Measurements from ENCODE around the gene RSAD1.
"Not testable (repeated sequence)": the region's sequence is repeated elsewhere in the genome, so short reads cannot be mapped to it uniquely, and the experiment has no call there.

The RSAD1 gene

DNA sequence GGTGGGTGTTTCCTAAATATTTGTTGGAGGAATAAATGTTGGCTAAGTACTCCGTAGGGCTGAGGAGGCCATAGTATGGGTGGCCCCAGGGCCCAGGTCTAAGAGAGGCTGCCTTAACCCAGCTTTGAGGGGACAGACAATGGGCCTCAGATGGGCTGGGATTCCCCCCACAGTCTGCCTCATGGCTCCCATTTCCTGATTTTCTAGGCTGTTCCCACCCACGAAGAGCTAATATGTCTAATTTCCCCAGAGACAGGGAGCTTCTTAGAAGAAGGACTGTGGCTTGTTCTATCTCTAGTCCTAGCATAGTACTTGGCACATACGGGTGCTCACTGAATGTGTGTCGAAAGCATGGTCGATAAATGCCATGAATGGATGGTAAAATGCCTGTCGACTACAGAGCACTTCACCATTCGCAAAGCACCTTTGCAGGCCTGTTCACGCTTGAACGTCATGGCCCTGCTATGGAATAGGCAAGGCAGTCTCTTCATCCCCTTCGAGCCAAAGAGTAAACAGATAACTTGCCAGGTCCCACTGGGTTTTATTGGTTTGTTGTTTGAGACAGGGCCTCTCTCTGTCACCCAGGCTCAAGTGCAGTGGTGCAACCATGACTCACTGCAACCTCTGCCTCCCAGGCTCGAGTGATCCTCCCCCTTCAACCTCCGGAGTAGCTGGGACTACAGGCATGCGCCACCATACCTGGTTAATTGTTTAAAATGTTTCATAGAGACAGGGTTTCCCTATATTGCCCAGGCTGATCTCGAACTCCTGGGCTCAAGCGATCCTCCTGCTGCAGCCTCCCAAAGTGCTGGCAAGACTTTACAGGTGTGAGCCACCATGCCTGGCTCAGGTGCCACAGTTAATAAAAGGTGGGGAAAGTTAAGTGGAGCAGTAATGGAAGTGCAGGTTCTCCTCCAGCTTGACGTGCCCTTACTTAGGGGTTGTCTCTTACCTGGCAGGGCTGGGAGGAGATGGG is 19.7 kb upstream of the RSAD1 start:
- no peak for FAIRE-seq

DNA sequence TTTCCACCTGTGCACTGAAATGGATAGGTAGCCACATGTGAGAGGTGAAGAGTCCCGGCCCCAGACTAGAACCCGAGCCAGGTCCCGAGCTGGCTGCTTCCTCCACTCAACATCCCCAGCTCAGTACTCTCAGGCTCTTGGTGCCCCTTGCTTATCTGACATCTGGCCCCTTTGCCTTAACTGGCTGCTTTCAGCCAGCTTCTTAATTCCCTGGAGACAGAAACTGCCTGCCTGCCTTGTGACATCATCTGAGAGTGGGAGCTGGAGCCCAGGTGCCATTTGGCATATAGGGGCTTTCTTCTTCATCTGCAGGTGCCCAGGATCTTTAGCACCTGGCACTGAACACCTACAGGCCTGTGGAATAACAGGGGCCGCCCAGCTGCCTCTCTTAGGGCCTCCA is 18.9 kb upstream of the RSAD1 start:
- FAIRE-seq, result no peak

DNA sequence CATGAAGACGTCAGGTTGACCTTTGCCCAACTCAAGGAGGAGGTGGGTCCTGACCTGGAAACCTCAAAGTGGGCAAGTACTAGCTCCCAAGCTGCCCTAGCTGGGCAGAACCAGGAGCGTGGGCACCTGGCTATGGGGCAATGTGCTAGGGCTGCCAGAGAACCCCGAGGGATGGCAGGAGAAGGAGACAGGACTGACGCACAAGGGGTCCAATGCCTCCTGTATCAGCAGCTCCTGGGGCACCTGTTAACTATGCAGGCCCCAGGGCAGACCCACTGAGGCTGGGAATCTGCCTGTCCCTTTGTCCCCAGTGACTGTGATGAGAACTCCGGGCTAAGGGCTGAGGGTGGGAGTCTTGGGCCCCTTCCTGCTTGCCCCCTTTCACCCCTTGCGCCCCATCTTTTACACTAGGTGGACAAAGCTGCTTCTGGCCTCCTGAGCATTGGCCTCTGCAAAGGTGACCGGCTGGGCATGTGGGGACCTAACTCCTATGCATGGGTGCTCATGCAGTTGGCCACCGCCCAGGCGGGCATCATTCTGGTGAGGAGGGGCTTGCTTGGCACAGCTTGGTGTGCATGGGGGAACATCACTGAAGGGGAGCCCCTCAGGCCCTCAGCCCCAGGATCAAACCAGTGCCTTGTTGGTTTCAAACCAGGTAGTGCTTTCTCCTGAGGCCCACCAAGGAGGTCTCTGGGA is 17.7 kb upstream of the RSAD1 start:
- FAIRE-seq, result no peak

DNA sequence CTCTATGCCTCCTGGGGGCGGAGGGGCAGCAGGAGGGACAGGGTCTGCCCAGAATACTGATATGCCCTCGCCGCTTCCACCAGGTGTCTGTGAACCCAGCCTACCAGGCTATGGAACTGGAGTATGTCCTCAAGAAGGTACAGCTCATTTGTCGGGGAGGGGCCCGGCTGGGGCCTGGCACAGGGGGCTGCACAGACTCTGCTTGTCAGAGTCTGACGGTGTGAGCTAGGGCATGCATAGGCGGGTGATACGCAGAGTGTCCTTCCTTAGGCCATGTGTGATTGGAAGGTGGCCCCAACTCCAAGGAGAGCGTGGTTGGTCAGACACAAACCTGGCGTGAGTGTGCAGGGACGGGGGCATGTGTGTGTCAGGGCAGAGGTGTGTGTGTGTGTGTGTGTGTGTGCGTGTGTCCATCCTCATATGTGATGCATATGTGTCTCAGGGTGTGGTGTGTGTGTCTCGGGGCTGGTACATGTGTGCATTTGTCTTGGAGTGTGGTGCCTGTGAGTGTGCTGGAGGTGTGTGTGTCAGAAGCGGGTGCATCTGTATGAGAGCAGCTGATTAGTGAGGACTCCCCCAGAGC is 17.0 kb upstream of the RSAD1 start:
- no peak for FAIRE-seq

DNA sequence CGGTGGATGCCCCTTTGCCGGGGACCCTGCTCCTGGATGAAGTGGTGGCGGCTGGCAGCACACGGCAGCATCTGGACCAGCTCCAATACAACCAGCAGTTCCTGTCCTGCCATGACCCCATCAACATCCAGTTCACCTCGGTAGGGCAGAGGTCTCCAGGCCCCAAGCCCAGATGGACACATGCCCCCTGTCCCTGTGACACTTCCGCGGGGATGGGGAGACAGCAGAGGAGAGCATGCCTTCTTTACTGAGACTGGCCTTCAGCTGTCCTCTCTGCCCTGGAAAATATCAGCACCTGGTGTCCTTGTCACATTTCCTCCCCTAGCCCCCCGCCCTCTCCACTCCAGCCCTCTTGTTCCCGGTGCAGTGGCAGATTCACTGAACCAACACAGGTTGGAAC is 16.2 kb upstream of the RSAD1 start:
- FAIRE-seq, result no peak

DNA sequence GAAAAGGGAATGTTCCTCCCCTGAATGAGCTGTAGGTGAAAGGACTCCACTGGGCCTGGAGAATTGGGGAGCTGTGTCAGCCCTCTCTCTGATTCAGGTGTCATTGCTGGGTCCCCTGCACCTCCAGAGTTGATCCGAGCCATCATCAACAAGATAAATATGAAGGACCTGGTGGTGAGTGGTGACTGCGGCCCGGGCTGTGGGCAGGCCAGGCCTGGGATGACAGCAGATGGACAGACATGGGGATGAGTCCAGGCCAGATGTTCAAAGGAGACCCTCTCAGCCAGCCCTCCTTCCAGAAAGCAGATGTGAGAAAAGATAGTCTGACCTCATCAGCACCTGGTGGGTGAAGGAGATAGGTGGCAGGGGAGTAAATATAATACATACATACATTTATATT is 14.5 kb upstream of the RSAD1 start:
- FAIRE-seq, result no peak

DNA sequence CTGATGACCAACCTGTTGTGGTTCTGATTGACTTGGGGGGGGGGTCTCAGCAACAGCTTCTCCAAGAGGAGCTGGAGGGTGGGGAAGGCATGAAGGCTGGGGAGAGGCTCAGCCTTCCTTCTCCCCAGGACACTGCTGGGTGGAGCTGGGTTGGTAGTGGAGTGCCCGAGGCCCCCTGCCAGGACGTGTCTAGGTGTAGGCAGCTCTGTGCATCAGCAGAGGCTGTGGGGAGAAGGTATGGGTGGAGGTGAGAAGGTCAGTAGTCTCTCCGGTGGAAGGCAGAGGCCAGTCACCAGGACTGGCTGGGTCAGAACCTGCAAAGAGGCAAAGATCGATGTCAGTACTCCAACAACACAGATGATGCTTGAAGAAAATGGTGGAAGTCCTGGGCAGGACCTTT is 13.9 kb upstream of the RSAD1 start:
- no peak for FAIRE-seq

DNA sequence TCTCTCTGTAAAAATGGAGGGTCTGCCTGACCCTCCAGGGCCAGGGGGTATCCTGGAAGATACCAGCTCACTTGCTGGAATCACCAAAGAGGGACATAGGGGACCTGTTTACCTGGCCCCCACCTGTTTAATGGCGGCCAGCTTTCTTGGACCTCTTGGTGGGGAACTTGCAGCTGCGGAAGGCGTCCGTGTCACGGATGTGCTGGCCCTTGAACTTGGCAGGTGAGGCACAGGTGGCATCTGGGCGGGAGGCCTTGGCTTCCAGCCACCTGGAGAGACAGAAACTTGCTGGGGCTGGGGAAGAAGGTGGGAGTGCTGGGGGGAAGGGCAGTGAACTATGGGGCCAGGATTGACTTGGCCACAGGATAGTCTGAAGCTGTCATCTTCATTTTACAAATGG is 13.5 kb upstream of the RSAD1 start:
- FAIRE-seq, result no peak

DNA sequence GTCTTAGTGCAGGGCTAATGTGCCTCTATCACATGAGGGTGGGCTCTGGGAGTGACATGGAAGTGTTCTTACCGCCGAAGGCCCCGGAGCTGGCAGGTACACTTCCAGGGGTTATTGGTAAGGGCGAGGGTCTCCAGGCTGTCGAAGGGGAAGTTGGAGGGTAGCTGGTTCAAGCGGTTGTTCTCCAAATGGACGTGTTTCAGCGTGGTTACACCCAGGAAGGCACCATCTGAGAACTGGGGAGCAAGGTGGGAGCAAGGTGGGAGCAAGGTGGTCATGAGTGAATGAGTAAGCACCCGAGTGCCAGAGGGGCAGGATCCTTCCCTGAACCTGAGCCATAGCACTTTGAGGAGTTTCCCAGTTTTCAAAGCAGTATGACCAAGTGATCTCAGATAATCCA is 13.0 kb upstream of the RSAD1 start:
- no peak for FAIRE-seq

DNA sequence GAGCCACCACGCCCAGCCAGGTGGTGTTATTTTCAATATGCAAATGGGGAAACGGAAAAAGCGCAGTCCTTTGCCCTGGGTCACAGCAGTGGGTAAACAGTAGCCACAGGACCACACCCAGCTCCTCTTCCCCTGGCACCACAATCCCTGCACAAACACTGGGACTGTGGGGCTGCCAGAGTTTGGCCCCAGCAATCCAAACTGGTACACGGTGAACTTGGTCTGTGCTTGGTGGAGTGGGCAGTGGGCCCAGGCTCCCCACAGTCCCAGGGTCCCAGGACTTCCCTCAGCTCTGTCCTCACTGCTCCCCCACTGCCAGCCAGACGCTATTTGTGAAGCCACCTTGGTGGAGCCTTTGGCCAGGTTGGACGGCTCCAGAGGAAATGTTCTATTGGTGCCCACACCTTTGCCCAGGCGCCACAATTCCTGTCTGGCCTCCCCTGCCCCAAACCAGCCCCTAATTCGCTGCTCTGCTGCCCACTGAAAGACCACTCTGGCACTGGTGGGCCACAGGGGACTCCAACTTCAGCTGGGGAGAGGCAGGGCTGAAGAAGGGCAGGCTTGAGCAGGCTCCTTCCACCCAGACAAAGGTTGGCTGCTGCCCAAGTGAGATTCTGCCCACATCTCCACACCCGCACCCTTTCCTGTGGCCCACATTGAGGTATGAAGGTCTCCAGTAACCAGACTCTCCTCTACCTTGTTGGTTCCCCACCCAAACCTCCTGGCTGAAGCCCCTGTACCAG is 12.1 kb upstream of the RSAD1 start:
- no peak for FAIRE-seq

DNA sequence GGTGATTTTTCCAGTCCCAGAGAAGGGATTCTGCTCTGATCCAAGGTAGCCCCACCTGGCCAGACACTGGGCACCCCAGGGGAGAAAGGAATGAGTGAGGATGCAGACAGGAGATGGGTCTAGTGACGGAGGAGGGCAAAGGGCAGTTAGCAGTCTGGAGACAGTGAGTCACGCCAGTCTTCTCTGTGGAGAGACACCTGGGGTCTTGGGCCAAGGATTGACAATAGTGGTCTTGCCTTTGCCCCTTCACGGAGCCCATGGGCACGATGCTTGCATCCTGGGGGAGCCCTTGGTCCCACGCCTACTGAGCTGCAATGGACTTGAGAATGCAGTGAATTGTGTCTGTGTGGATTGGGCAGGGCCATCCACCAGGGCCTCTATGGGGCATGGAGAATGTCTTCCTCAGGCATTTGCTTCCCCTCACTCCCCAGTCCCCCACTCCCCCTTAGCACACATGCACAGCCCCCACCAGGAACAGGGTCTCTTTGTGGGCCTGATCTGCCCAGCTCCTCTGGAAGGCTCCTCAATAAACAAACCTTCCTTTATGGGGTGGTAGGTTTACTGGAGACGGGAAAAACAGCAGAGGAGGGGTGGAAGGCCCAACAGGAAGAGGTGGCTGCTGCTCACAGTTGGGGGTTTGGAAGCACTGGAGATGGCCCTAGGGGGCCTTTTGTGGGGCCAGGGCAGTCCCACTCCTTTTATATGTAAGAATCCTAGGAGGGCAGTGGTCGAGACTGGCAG is 11.4 kb upstream of the RSAD1 start:
- no peak for FAIRE-seq

DNA sequence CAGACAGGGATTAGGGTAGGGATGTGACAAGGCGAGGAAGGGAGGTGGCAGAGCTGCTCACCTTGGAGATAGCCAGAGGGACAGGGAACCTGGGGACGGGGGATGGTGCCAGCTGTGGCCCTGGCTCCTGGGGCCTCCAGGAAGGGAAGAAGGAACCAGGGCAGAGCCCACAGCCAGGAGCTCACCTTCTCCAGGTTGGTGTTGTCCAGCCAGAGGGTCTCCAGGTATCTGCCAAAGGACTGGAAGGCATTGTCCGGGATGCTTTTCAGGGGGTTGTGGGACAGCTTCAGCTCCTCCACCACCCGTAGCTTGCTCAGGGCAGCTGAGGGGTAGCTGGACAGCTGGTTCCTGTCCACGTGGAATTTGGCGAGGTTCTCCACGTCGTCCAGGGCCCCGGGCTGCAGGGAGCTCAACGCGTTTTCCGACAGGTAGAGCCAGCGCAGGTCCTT is 10.8 kb upstream of the RSAD1 start:
- no peak for FAIRE-seq

DNA sequence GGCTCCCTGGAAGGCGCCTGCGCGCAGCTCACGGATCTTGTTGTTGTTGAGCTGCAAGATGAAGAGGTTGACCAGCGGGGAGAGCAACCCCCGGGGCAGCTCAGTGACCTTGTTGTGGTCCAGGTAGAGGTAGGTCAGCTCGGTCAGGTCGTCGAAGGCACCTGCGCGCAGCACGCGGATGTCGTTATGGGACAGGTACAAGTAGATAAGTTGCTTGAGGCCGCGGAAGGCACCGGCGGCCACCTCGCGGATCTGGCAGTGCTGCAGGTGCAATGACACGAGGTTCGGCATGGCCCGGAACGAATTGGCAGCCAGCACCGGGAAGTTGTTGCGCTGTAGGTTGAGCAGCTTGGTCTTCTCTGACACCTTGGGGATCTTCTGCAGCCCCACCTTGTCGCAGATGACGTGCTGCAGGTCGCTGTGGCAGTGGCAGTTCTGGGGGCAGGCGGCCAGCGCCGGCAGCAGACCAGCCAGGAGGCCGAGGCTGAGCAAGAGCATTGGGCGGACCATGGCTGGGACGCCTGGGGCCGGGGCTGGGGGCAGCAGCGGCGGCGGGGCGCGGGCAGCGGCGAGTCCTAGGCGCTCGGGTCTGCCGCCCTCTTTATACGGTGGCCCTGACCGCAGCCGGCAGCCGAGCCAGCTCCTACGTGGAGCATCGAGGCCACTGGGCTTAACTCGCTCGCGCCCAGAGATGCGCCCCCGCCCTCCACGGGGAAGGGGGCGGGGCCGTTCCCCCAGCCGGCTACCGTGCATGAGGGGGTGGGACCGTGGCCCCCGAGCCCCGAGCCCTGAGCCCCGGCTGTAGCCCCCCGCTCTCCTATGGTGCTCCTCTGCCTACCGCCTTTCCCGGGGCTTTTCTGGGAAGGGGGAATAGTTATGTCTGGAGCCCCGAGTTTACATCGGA is 10.1 kb upstream of the RSAD1 start, which contains the start of gene CHAD:
CHAD (minus strand) TSS at position 577 of the 904 bp plus-strand sequence; CDS start at position 510, 67 bp downstream.
- FAIRE-seq, result no peak

DNA sequence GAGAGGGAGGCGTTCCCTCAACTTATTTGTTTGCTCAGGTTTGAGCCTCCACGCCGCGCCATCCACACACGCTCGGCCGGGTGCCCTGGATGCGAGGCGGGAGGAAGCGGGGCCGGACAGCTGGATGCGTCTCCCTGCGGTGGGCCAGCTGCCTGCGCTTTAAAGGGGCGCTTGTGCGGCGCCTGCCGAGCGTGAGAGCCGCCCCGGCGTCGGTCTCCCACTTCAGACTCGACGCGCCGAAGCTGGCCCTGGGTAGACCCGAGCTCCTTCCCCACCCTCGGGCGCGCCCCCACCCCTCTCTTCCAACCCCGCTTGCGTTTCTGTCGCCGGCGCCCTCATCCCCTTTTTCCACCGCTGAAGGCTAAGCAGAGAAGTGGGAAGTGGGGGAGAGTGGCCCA is 9.5 kb upstream of the RSAD1 start:
- FAIRE-seq, result no peak

DNA sequence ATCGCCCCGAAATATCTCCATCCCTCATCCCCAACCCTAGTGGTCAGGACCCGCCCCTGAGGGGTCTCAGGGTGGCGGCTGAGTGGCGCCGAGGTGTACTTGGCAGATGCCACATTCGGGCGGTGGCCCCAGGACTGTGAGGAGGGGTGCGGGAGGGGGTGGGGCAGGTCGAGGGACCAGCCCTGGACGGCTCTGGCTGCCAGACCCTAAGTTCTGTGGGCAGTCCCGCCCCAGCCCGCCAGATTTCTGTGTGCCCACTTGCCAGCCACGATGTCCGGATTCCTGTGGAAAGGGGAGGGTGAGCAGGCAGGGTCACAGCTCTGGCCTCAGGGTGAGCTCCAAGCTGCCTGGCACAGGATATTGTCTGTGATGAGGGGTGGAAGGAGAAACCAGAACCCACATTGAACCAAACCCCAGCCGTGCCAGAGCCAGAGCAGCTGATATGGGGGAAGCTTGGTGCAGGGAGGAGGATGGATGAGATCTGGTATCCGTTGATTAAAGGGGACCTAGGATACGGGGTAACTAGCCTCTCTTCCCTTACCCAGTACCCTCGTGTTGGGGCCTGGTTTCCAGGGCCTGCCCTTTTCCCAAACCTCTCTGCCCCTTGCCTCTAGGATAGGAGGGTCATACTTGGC is 8.9 kb upstream of the RSAD1 start:
- FAIRE-seq, result no peak

DNA sequence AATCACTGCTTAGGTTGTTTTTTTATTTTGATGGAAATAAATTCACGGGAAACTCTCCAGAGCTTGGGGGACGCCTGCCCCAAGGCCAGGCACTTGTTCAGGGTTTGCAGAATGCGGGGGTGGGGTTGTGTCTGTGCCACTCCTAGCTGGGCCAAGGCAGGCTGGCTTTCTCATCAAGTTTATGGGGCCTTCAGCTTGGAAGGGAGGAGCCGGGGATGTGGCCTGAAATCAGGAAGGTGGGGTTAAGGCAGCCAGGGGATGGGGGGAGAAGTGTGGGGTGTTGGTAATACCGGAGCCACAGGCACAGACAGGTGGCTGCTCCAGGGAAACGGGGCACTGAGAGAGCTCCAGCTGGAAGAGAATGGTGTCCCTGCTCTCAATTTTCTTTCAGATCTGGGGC is 8.2 kb upstream of the RSAD1 start:
- no peak for FAIRE-seq

DNA sequence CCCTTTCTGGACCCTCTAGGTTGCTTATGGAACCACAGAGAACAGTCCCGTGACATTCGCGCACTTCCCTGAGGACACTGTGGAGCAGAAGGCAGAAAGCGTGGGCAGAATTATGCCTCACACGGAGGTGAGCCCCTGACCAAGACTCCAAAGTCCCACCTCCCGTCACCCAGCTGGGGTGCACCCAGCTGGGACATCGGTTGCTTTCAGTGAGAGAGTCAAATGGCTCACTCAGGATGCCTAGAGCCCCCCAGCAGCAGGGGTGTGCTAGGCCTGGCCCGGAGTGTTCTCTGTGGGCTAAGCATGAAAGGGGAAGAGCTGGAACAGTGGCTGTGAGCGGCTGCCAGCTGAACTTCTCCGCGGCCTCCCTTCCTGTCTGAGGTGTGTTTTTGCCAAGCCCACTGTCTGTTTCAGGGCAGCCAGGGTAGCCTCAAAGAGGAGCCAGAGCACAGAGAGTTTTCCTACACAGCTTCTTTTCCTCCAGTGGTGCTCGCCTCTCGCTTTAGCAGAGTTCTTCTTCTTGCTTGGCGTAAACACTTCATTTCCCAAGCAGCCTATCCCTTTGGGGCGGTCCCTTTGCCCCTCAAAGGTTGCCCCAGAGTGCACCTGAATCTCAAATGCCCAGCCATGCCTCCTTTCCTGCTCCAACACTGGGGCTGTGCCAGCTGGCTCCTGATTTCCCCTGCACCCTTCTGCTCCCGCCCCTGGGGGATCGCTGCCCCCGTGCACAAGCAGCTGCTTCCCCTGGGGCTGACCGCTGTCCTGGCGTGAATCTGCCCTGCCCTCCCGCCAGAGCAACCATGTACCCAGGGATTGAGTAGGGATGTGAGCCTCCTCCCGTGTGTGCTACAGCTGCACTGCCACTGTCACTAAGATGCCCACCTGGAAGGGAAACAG is 7.4 kb upstream of the RSAD1 start:
- FAIRE-seq, result no peak

DNA sequence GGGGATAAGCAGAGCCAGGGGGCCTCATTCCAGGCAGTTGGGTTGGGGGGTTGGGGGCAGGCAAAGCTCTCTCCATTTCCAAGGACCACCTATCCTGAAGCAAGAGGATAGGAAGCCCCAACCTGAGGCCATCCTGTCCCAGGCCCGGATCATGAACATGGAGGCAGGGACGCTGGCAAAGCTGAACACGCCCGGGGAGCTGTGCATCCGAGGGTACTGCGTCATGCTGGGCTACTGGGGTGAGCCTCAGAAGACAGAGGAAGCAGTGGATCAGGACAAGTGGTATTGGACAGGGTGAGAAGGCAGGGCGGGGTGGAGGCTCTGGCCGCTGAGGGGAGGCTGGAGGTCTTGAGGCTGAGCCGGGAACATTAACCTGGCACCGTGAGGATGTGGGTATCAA is 6.4 kb upstream of the RSAD1 start:
- no peak for FAIRE-seq

DNA sequence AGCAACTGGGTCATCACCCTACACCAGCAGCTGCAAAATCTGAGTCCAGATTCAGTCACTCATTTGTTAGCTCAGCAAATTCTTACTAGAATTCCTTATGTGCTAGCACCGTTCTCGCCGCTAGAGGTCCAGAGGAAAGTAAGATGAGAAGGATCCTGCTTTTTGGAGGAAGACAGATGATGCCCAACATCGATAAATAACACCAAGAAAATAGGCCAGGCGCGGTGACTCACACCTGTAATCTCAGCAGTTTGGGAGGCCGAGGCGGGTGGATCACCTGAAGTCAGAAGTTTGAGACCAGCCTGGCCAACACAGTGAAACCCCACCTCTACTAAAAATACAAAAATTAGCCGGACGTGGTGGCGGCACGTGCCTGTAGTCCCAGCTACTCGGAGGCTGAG is 5.9 kb upstream of the RSAD1 start:
- FAIRE-seq, result not testable (repeated sequence)

All from colon (tissue), 2 donors.